Retinal pigment epithelial cell (primary cell): ENCODE results near the gene TOP2B.
A peak's percentile ranks its signal among the peaks of the same experiment; 100 is the strongest.

Source experiments
- DNase-seq: peaks from one replicate; pipeline ENCODE4 v3.0.0-alpha.2; 2010; ENCODE audit warnings: low read depth
- H3K4me3 ChIP-seq: 2 replicates; pipeline ENCODE4 v1.5.1; 2011; ENCODE audit warnings: mild to moderate bottlenecking, low read length, control low read depth, moderate library complexity
- CTCF ChIP-seq: conservative IDR thresholded peaks from 2 replicates; pipeline ENCODE4 v1.5.1; 2011; ENCODE audit warnings: low read depth, low read length, control low read depth, inconsistent platforms

TOP2B gene

GRCh38 chr3:25648925-25649830, 15.5 kb downstream of the TOP2B start:
- DNase-seq, result no peak
- no peak for TF ChIP-seq CTCF
- no peak overlapping the region for H3K4me3 ChIP-seq

- no peak for DNase-seq
- no peak overlapping the region for H3K4me3 ChIP-seq
- TF ChIP-seq CTCF, result peak; percentile 93
Observed at GRCh38 chr3:25648107-25648535, 16.6 kb downstream of the TOP2B start.

- TF ChIP-seq CTCF, result no peak
- no peak overlapping the region for H3K4me3 ChIP-seq
- no peak for DNase-seq
Observed at GRCh38 chr3:25635038-25635437, 29.7 kb downstream of the TOP2B start.

- no peak for TF ChIP-seq CTCF
- DNase-seq, result no peak
- H3K4me3 ChIP-seq, result no peak overlapping the region
Observed at GRCh38 chr3:25633919-25634318, 30.8 kb downstream of the TOP2B start.

- no peak for DNase-seq
- TF ChIP-seq CTCF, result no peak
- no peak overlapping the region for H3K4me3 ChIP-seq
Observed at GRCh38 chr3:25631989-25632388, 32.7 kb downstream of the TOP2B start.

- no peak for DNase-seq
- no peak for TF ChIP-seq CTCF
- no peak overlapping the region for H3K4me3 ChIP-seq
Observed at GRCh38 chr3:25621087-25621486, 43.6 kb downstream of the TOP2B start.

- no peak for DNase-seq
- no peak overlapping the region for H3K4me3 ChIP-seq
- TF ChIP-seq CTCF, result no peak
Observed at GRCh38 chr3:25620493-25620892, 44.2 kb downstream of the TOP2B start.
